Neural cell (in vitro differentiated cells): ENCODE measurements around the gene NNT.

Experiments
- TF ChIP-seq, protein P1 (sequence below): IDR thresholded peaks from 2 replicates; pipeline ENCODE4 v1.6.1; 2012; ENCODE audit warnings: borderline replicate concordance
- TF ChIP-seq, protein P2 (sequence below): fragments of 450-650 bp; IDR thresholded peaks from 2 replicates; pipeline ENCODE4 v1.5.1; 2014; ENCODE audit warnings: antibody characterized with exemption, mild to moderate bottlenecking, moderate library complexity; ENCODE audit not compliant: poor library complexity, severe bottlenecking

GRCh38 chr5:43636076-43636475, 33.1 kb downstream of the NNT start:
- TF ChIP-seq, protein P1, sequence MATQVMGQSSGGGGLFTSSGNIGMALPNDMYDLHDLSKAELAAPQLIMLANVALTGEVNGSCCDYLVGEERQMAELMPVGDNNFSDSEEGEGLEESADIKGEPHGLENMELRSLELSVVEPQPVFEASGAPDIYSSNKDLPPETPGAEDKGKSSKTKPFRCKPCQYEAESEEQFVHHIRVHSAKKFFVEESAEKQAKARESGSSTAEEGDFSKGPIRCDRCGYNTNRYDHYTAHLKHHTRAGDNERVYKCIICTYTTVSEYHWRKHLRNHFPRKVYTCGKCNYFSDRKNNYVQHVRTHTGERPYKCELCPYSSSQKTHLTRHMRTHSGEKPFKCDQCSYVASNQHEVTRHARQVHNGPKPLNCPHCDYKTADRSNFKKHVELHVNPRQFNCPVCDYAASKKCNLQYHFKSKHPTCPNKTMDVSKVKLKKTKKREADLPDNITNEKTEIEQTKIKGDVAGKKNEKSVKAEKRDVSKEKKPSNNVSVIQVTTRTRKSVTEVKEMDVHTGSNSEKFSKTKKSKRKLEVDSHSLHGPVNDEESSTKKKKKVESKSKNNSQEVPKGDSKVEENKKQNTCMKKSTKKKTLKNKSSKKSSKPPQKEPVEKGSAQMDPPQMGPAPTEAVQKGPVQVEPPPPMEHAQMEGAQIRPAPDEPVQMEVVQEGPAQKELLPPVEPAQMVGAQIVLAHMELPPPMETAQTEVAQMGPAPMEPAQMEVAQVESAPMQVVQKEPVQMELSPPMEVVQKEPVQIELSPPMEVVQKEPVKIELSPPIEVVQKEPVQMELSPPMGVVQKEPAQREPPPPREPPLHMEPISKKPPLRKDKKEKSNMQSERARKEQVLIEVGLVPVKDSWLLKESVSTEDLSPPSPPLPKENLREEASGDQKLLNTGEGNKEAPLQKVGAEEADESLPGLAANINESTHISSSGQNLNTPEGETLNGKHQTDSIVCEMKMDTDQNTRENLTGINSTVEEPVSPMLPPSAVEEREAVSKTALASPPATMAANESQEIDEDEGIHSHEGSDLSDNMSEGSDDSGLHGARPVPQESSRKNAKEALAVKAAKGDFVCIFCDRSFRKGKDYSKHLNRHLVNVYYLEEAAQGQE = no peak
- TF ChIP-seq, protein P2, sequence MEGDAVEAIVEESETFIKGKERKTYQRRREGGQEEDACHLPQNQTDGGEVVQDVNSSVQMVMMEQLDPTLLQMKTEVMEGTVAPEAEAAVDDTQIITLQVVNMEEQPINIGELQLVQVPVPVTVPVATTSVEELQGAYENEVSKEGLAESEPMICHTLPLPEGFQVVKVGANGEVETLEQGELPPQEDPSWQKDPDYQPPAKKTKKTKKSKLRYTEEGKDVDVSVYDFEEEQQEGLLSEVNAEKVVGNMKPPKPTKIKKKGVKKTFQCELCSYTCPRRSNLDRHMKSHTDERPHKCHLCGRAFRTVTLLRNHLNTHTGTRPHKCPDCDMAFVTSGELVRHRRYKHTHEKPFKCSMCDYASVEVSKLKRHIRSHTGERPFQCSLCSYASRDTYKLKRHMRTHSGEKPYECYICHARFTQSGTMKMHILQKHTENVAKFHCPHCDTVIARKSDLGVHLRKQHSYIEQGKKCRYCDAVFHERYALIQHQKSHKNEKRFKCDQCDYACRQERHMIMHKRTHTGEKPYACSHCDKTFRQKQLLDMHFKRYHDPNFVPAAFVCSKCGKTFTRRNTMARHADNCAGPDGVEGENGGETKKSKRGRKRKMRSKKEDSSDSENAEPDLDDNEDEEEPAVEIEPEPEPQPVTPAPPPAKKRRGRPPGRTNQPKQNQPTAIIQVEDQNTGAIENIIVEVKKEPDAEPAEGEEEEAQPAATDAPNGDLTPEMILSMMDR = no peak
